Ishikawa (cell line): Measurements from ENCODE around the gene XXYLT1.

ENCODE experiments used
- CEBPB ChIP-seq: IDR thresholded peaks from 2 replicates; pipeline ENCODE4 v1.6.1; 2012
- CREB1 ChIP-seq: IDR thresholded peaks from 2 replicates; pipeline ENCODE4 v1.6.1; 2012; ENCODE audit warnings: low read depth
- EGR1 ChIP-seq: IDR thresholded peaks from 2 replicates; pipeline ENCODE4 v1.6.1; 2012
- EP300 ChIP-seq: IDR thresholded peaks from 2 replicates; pipeline ENCODE4 v1.6.1; 2012; ENCODE audit warnings: borderline replicate concordance
- FOXM1 ChIP-seq: IDR thresholded peaks from 2 replicates; pipeline ENCODE4 v1.6.1; 2012; ENCODE audit warnings: low read depth, borderline replicate concordance
- NFIC ChIP-seq: IDR thresholded peaks from 2 replicates; pipeline ENCODE4 v1.6.1; 2012
- RAD21 ChIP-seq: IDR thresholded peaks from 2 replicates; pipeline ENCODE4 v1.6.1; 2012; ENCODE audit warnings: low read depth
- TAF1 ChIP-seq: IDR thresholded peaks from 2 replicates; pipeline ENCODE4 v1.6.1; 2012; ENCODE audit warnings: low read depth, mild to moderate bottlenecking
- TEAD4 ChIP-seq: IDR thresholded peaks from 2 replicates; pipeline ENCODE4 v1.6.1; 2012
- YY1 ChIP-seq: IDR thresholded peaks from 2 replicates; pipeline ENCODE4 v1.6.1; 2012; ENCODE audit warnings: low read depth
- ZBTB7A ChIP-seq: IDR thresholded peaks from 2 replicates; pipeline ENCODE4 v1.6.1; 2012; ENCODE audit warnings: low read depth
- TF ChIP-seq, protein P1 (sequence below): IDR thresholded peaks from 2 replicates; pipeline ENCODE4 v1.6.1; 2012

DNA sequence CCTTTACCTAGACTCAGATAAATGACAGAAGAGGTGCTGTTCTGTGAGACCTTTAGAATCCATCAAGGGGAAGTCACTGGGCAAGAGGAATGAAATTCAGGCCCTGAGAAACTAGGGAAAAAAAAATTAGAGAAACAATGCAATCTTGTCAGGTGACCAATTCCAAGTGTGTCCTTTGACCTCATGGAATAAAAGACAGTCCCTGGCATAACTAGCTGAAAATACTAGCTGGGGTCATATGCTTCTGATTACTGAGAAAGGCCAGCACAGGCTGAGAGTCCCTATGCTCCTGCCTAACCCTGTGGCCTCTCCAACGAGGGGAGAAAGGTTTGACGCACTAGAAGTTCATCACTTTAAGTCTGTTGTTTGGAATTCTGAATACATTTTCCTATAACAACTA, 167.3 kb downstream of the XXYLT1 start:
- TF ChIP-seq NFIC (no peak), EP300 (no peak), CREB1 (no peak), ZBTB7A (no peak), TEAD4 (no peak), TAF1 (no peak), CEBPB (no peak), YY1 (no peak), EGR1 (no peak), RAD21 (no peak), FOXM1 (no peak)
- TF ChIP-seq, protein P1, sequence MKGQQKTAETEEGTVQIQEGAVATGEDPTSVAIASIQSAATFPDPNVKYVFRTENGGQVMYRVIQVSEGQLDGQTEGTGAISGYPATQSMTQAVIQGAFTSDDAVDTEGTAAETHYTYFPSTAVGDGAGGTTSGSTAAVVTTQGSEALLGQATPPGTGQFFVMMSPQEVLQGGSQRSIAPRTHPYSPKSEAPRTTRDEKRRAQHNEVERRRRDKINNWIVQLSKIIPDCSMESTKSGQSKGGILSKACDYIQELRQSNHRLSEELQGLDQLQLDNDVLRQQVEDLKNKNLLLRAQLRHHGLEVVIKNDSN = 0 out of 2 replicates have a peak, but pooled peaks have one; percentile 25
